Sigmoid colon (tissue), 7 donors: ENCODE results near the gene ERCC6L2. TPM values are rescaled to one million over a fixed set of nuclear protein-coding genes. Genes with fewer than 3 reads are reported as not detected.

Experiments used
- DNase-seq: peaks from one replicate; pipeline ENCODE4 v3.0.0-alpha.2; 2019
- H3K27ac ChIP-seq, 4 donors: fragments of 200-600 bp; sonication (generic); one replicate each; pipeline ENCODE4 v1.5.1; 2016 to 2019; ENCODE audit warnings: mild to moderate bottlenecking in 1 of 4
- H3K27me3 ChIP-seq, 3 donors: fragments of 200-600 bp; sonication (generic); one replicate each; pipeline ENCODE4 v1.5.1; 2019; ENCODE audit warnings: mild to moderate bottlenecking in 1 of 3
- H3K36me3 ChIP-seq, 4 donors: fragments of 200-600 bp; sonication (generic); one replicate each; pipeline ENCODE4 v1.5.1; 2016 to 2019
- H3K4me1 ChIP-seq, 4 donors: fragments of 200-600 bp; sonication (generic); one replicate each; pipeline ENCODE4 v1.5.1; 2017 to 2019
- H3K4me3 ChIP-seq, 4 donors: fragments of 200-600 bp; sonication (generic); one replicate each; pipeline ENCODE4 v1.5.1; 2017 to 2019; ENCODE audit warnings: mild to moderate bottlenecking in 2 of 4, moderate library complexity in 1 of 4
- H3K9me3 ChIP-seq, 4 donors: fragments of 200-600 bp in 3 of 4; sonication (generic) in 3 of 4; one replicate each; pipeline versions ENCODE4 v1.5.1 to v1.6.1; 2013 to 2019
- EP300 ChIP-seq, 4 donors: sonication (generic); formaldehyde crosslinking; IDR thresholded peaks; one replicate each; pipeline ENCODE4 v1.6.1; 2017; ENCODE audit warnings: antibody characterized with exemption in 4 of 4
- POLR2A ChIP-seq, 2 donors: fragments of 450-650 bp; IDR thresholded peaks; one replicate each; pipeline ENCODE4 v1.6.1; 2016; ENCODE audit warnings: antibody characterized with exemption in 2 of 2, mild to moderate bottlenecking in 2 of 2, moderate library complexity in 2 of 2
- POLR2AphosphoS5 ChIP-seq, 4 donors: sonication (generic); formaldehyde crosslinking; IDR thresholded peaks; one replicate each; pipeline ENCODE4 v1.6.1; 2017; ENCODE audit warnings: antibody characterized with exemption in 4 of 4
- WGBS, 2 donors: extraction: QIAGEN DNeasy Blood & Tissue Kit; methylation state at CpG; one replicate each; pipeline ENCODE4 v1.1.7; 2013; 5-methylcytosine and 5-hydroxymethylcytosine counted together
- intact Hi-C: fragments of 100-400 bp; cut with DNase I; formaldehyde crosslinking; loops from one replicate; pipeline ENCODE4 v1.15.1; 2023
- polyA plus RNA-seq, 3 donors: library from polyadenylated mRNA; stranded (reverse); fragments of 200-250 nt; gene quantifications; one replicate each; pipeline ENCODE4 v1.2.3, GENCODE V29; 2013
- total RNA-seq, 4 donors: library from RNA; depleted of rRNA; stranded (reverse); fragments of >200 nt; gene quantifications; one replicate each; pipeline ENCODE4 v1.1.0, GENCODE V29; 2016
- TF ChIP-seq, protein P1 (sequence below), 4 experiments: fragments of 450-650 bp in 3 of 4; fragments of 200-600 bp in 1 of 4; IDR thresholded peaks; one replicate each; pipeline ENCODE4 v1.5.1; 2016 to 2019; ENCODE audit warnings: antibody characterized with exemption in 4 of 4, mild to moderate bottlenecking in 3 of 4, moderate library complexity in 2 of 4
- donor health status: healthy with polysubstance abuse.
- donor health status: Bipolar disorder and iron deficiency.
- donor health status: healthy.

ERCC6L2 gene
- total and polyA plus RNA-seq, 7 donors = 4.2 to 130 (median 69.2) TPM

- H3K27me3 ChIP-seq = no peaks in the 10 kb centered on the region
- H3K36me3 ChIP-seq = peaks cover 0 to 28% (median 0%) of the 10 kb centered on the region in 4 donors
- TF ChIP-seq POLR2AphosphoS5 (IDR thresholded peaks at IDR 0.05) (no peak), EP300 (IDR thresholded peaks at IDR 0.05) (no peak), POLR2A (IDR thresholded peaks at IDR 0.05) (no peak)
- TF ChIP-seq, protein P1, sequence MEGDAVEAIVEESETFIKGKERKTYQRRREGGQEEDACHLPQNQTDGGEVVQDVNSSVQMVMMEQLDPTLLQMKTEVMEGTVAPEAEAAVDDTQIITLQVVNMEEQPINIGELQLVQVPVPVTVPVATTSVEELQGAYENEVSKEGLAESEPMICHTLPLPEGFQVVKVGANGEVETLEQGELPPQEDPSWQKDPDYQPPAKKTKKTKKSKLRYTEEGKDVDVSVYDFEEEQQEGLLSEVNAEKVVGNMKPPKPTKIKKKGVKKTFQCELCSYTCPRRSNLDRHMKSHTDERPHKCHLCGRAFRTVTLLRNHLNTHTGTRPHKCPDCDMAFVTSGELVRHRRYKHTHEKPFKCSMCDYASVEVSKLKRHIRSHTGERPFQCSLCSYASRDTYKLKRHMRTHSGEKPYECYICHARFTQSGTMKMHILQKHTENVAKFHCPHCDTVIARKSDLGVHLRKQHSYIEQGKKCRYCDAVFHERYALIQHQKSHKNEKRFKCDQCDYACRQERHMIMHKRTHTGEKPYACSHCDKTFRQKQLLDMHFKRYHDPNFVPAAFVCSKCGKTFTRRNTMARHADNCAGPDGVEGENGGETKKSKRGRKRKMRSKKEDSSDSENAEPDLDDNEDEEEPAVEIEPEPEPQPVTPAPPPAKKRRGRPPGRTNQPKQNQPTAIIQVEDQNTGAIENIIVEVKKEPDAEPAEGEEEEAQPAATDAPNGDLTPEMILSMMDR (IDR thresholded peaks at IDR 0.05) = no peak
- no peaks in the 10 kb centered on the region for H3K4me1 ChIP-seq
- 77 to 96% methylated on average over 3 of the region's 3 CpGs for WGBS, 2 donors
- H3K9me3 ChIP-seq = no peaks in the 10 kb centered on the region
- DNase-seq = no peak
- intact Hi-C loops = no loop called here
- H3K4me3 ChIP-seq = no peak overlapping the region
- H3K27ac ChIP-seq = no peak overlapping the region
These were observed 110.1 kb downstream of the ERCC6L2 start for GRCh38 chr9:95985440-95986055.

DNA sequence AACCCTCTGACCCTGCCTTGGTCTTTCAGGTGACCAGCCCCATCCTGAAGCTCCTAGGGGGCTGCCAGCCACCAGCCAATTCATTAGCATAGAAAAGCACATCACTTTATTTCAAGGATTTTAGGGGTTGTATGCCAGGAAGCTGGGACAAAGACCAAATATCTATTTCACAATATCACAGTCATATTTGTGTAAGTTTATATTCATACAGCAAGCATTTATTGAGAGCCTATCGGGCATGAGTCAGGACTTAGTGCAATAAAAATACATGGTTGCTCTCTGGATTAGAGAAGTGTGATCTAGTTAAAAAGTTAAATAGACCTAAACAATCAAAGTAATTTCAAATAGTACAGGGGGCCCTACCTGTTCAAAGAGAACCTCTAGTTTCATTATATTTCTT lies 113.8 kb downstream of the ERCC6L2 start:
- Histone ChIP-seq H3K4me1 (no peaks in the 10 kb centered on the region), H3K4me3 (no peak overlapping the region), H3K36me3 (peaks cover 0 to 21% (median 0%) of the 10 kb centered on the region in 4 donors), H3K27me3 (no peaks in the 10 kb centered on the region), H3K9me3 (no peaks in the 10 kb centered on the region), H3K27ac (no peak overlapping the region)
- intact Hi-C loops = no loop called here
- DNase-seq = no peak
- no peak for TF ChIP-seq EP300 (IDR thresholded peaks at IDR 0.05)
- TF ChIP-seq POLR2A (IDR thresholded peaks at IDR 0.05) = no peak
- TF ChIP-seq, protein P1 (IDR thresholded peaks at IDR 0.05) = no peak
- TF ChIP-seq POLR2AphosphoS5 (IDR thresholded peaks at IDR 0.05) = no peak
- WGBS, 2 donors = 36 to 80% methylated on average over 1 of the region's 1 CpG

GRCh38 chr9:95991326-95991725 lies 115.8 kb downstream of the ERCC6L2 start:
- Histone ChIP-seq H3K36me3 (peaks cover 0 to 4% (median 0%) of the 10 kb centered on the region in 4 donors), H3K27ac (no peak overlapping the region), H3K27me3 (no peaks in the 10 kb centered on the region), H3K4me1 (no peaks in the 10 kb centered on the region), H3K9me3 (no peaks in the 10 kb centered on the region), H3K4me3 (no peak overlapping the region)
- DNase-seq = no peak
- intact Hi-C loops = no loop called here
- WGBS, 2 donors = 97 to 100% methylated on average over 1 of the region's 1 CpG
- no peak for TF ChIP-seq POLR2AphosphoS5 (IDR thresholded peaks at IDR 0.05)
- TF ChIP-seq POLR2A (IDR thresholded peaks at IDR 0.05) = no peak
- TF ChIP-seq, protein P1 (IDR thresholded peaks at IDR 0.05) = no peak
- TF ChIP-seq EP300 (IDR thresholded peaks at IDR 0.05) = no peak

GRCh38 chr9:95992536-95992935 lies 117.0 kb downstream of the ERCC6L2 start:
- Histone ChIP-seq H3K27me3 (no peaks in the 10 kb centered on the region), H3K36me3 (no peaks in the 10 kb centered on the region), H3K4me3 (no peak overlapping the region), H3K27ac (no peak overlapping the region), H3K4me1 (no peaks in the 10 kb centered on the region), H3K9me3 (no peaks in the 10 kb centered on the region)
- TF ChIP-seq EP300 (IDR thresholded peaks at IDR 0.05) = no peak
- intact Hi-C loops = no loop called here
- DNase-seq = no peak
- 95 to 97% methylated on average over 2 of the region's 2 CpGs for WGBS, 2 donors

- H3K36me3 ChIP-seq = peaks cover 0 to under 1% (median 0%) of the 10 kb centered on the region in 4 donors
- intact Hi-C loops = no loop called here
- no peaks in the 10 kb centered on the region for H3K27me3 ChIP-seq
- no peaks in the 10 kb centered on the region for H3K9me3 ChIP-seq
- no peak overlapping the region for H3K4me3 ChIP-seq
- no peak for TF ChIP-seq POLR2AphosphoS5 (IDR thresholded peaks at IDR 0.05)
- TF ChIP-seq EP300 (IDR thresholded peaks at IDR 0.05) = no peak
- TF ChIP-seq, protein P1 (IDR thresholded peaks at IDR 0.05) = no peak
- no peak for TF ChIP-seq POLR2A (IDR thresholded peaks at IDR 0.05)
- H3K27ac ChIP-seq = no peak overlapping the region
- 95 to 99% methylated on average over 3 of the region's 3 CpGs for WGBS, 2 donors
- no peak for DNase-seq
- no peaks in the 10 kb centered on the region for H3K4me1 ChIP-seq
These were observed 117.8 kb downstream of the ERCC6L2 start for GRCh38 chr9:95993337-95993736.
